ENCODE measurements around the gene KCTD14.
"Not testable (repeated sequence)": the region's sequence is repeated elsewhere in the genome, so short reads cannot be mapped to it uniquely, and the experiment has no call there.

KCTD14 gene

GRCh38 chr11:78021611-78022010 lies 1.5 kb downstream of the KCTD14 start:
- no peak for DNase-seq (ENCODE audit: low spot score)

GRCh38 chr11:78020246-78020645 lies 2.8 kb downstream of the KCTD14 start:
- DNase-seq (ENCODE audit: low spot score): no peak

- no peak for DNase-seq (ENCODE audit: low spot score)
Observed at GRCh38 chr11:78019808-78020207, 3.3 kb downstream of the KCTD14 start.

GRCh38 chr11:78015878-78016277 lies 7.2 kb downstream of the KCTD14 start:
- DNase-seq (ENCODE audit: low spot score): no peak

GRCh38 chr11:78014937-78015520 lies 8.0 kb downstream of the KCTD14 start:
- DNase-seq (ENCODE audit: low spot score): not testable (repeated sequence)

GRCh38 chr11:78011301-78011700 lies 11.8 kb downstream of the KCTD14 start:
- DNase-seq (ENCODE audit: low spot score): no peak

- DNase-seq (ENCODE audit: low spot score): no peak
Observed at GRCh38 chr11:78010755-78011154, 12.3 kb downstream of the KCTD14 start.

GRCh38 chr11:78010304-78010703 lies 12.8 kb downstream of the KCTD14 start:
- DNase-seq (ENCODE audit: low spot score): no peak

- no peak for DNase-seq (ENCODE audit: low spot score)
Observed at GRCh38 chr11:78009062-78009461, 14.0 kb downstream of the KCTD14 start.

- DNase-seq (ENCODE audit: low spot score): peak; percentile 80
Observed at GRCh38 chr11:78000193-78000592, 22.9 kb downstream of the KCTD14 start.

GRCh38 chr11:77999446-78000030 lies 23.5 kb downstream of the KCTD14 start:
- DNase-seq (ENCODE audit: low spot score): no peak

GRCh38 chr11:77994434-77995362 lies 28.4 kb downstream of the KCTD14 start, which contains the start of gene INTS4:
TSS of gene INTS4 (minus strand) at chr11:77994668. CDS start at chr11:77994643, 25 bp downstream.
- peak; percentile 100 for DNase-seq (ENCODE audit: low spot score)

GRCh38 chr11:77993902-77994301 lies 29.2 kb downstream of the KCTD14 start:
- no peak for DNase-seq (ENCODE audit: low spot score)

- DNase-seq (ENCODE audit: low spot score): no peak
Observed at GRCh38 chr11:77990981-77991380, 32.1 kb downstream of the KCTD14 start.

GRCh38 chr11:77986456-77986855 lies 36.6 kb downstream of the KCTD14 start:
- not testable (repeated sequence) for DNase-seq (ENCODE audit: low spot score)

GRCh38 chr11:77981346-77981947 lies 41.6 kb downstream of the KCTD14 start:
- DNase-seq (ENCODE audit: low spot score): peak; percentile 22

- DNase-seq (ENCODE audit: low spot score): no peak
Observed at GRCh38 chr11:77968337-77968736, 54.7 kb downstream of the KCTD14 start.

GRCh38 chr11:77967753-77968152 lies 55.3 kb downstream of the KCTD14 start:
- DNase-seq (ENCODE audit: low spot score): no peak

- DNase-seq (ENCODE audit: low spot score): no peak
Observed at GRCh38 chr11:77967121-77967520, 56.0 kb downstream of the KCTD14 start.

- peak; percentile 13 for DNase-seq (ENCODE audit: low spot score)
Observed at GRCh38 chr11:77966338-77966737, 56.7 kb downstream of the KCTD14 start.
